A549 treated with AZD2906 at 1 μM for 4 hours (cell line): ENCODE data around the gene OLFML2B. TPM values are rescaled to one million over a fixed set of nuclear protein-coding genes. Genes with fewer than 3 reads are reported as not detected.

Experiments used
- total RNA-seq: library from RNA; stranded (reverse); fragments of 200-300 nt; extraction: Qiagen RNA extraction; gene quantifications from 5 replicates; pipeline ENCODE4 v1.2.3, GENCODE V29; 2022

OLFML2B gene
- 0.49 to 0.64 TPM (median 0.52 TPM) in 5 replicates for total RNA-seq

DNA sequence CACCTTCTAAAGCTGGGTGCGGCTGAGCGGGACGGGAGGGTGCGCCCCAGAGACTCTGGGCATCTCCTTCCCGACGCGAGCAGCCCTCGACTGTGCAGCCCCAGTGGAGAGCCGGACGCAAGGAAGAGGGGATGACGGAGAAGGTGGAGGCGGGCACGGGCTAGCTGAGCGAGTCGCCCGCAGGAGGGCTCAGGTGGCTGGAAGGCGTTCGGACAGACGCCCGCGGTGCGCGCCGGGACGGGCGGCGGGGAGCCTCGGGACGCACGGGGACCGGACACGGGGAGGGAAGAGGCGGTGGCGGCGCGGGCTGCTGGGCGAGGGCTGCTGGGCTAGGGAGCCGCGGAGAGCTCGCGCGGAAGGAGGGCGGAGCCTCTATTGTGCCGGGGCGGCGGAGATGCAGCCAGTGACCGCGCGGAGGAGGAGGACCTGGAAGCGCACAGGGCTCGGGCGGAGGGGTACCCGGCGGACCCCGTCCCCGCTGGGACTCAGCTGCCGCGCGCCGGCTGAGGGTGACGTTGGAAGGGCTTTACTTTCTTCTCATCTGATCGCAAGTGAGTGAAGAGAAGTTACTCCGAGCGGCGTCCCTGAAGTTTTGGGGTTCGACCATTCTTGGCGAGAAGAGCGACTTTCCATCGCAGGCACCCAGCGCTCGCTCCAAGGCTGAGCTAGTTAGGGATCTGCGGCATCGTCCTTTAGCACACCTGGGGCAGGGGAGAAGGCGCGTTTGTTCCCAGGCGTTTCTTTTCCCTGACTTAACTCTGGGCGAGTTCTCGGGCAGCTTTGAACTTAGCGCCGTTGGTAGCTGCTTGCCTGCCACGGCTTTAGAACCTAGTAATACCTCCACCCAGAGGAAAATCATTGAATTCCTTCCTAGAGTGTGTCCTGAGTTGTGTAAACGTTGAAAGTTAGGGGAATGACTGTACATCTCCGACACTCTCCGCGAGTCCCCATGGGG lies at the start of gene OLFML2B:
TSS of gene OLFML2B (minus strand) at position 323 of the 955 bp plus-strand sequence. CDS start 439 bp downstream, outside the sequence.

DNA sequence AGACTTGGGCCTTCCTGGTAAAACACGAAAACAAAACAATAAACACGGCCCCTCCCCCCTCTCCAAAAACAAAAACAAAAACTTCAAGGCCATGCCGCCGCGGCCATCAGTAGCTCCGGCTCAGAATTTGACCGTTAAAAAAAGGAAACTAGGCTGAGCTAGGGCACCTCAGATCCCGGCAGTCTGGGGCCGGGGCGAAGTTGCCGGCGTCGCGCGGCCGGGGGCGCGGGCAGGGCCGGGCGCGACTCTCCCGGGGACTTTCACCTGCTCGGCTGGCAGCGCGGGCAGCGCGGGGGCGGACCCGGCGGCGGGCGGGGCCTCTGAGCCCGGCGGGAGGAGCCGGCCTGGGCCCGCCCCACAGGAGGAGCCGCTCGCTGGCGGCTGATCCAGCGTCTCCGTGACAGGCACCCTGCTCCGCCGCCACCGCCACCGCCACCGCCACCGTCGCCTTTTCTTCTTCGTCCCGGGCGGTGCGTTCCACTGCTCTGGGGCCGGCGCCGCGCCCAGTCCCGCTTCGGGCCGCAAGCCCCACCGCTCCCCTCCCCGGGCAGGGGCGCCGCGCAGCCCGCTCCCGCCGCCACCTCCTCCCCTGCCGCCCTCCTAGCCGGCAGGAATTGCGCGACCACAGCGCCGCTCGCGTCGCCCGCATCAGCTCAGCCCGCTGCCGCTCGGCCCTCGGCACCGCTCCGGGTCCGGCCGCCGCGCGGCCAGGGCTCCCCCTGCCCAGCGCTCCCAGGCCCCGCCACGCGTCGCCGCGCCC lies 45.8 kb upstream of the OLFML2B start, which contains the start of gene NOS1AP:
TSS of gene NOS1AP (plus strand) at position 358 of the 760 bp plus-strand sequence. CDS start 487 bp downstream, outside the sequence.

Other genes starting within 250 kb of the OLFML2B start
- 0.23 to 0.53 TPM (median 0.34 TPM) in 5 replicates for gene NOS1AP, start 45.8 kb upstream of the OLFML2B start, total RNA-seq